IPS-20b (cell line): ENCODE data around the gene NCKAP5.
A peak's percentile ranks its signal among the peaks of the same experiment; 100 is the strongest.

ENCODE experiments used
- H3K27ac ChIP-seq: one replicate; pipeline ENCODE4 v1.5.1; 2013; ENCODE audit warnings: low read length
- H3K27me3 ChIP-seq: 2 replicates; pipeline ENCODE4 v1.6.1; 2013; ENCODE audit warnings: mild to moderate bottlenecking, low read length, inconsistent platforms; ENCODE audit not compliant: insufficient read depth
- H3K36me3 ChIP-seq: 2 replicates; pipeline ENCODE4 v1.6.1; 2013; ENCODE audit warnings: low read depth, mild to moderate bottlenecking, inconsistent platforms, low read length, moderate library complexity; ENCODE audit not compliant: insufficient read depth
- H3K4me1 ChIP-seq: 2 replicates; pipeline ENCODE4 v1.6.1; 2013; ENCODE audit warnings: mild to moderate bottlenecking, control low read depth, inconsistent platforms, low read length, moderate library complexity; ENCODE audit not compliant: insufficient read depth
- H3K4me3 ChIP-seq: 2 replicates; pipeline ENCODE4 v1.5.1; 2013; ENCODE audit warnings: mild to moderate bottlenecking, low read length, inconsistent platforms
- H3K9ac ChIP-seq: 2 replicates; pipeline ENCODE4 v1.6.1; 2013; ENCODE audit warnings: low read depth, mild to moderate bottlenecking, inconsistent platforms, low read length, moderate library complexity
- H3K9me3 ChIP-seq: 2 replicates; pipeline ENCODE4 v1.6.1; 2013; ENCODE audit warnings: mild to moderate bottlenecking, low read depth, low read length, inconsistent platforms; ENCODE audit not compliant: insufficient read depth

The NCKAP5 gene

GRCh38 chr2:133374781-133375180, 193.5 kb downstream of the NCKAP5 start:
- Histone ChIP-seq H3K9ac (no peak overlapping the region), H3K36me3 (no peaks in the 10 kb centered on the region), H3K9me3 (no peaks in the 10 kb centered on the region), H3K4me1 (peaks cover 23% of the 10 kb centered on the region; the same call in 1 of the 2 replicates), H3K27me3 (no peaks in the 10 kb centered on the region), H3K27ac (no peak overlapping the region), H3K4me3 (no peak overlapping the region)

DNA sequence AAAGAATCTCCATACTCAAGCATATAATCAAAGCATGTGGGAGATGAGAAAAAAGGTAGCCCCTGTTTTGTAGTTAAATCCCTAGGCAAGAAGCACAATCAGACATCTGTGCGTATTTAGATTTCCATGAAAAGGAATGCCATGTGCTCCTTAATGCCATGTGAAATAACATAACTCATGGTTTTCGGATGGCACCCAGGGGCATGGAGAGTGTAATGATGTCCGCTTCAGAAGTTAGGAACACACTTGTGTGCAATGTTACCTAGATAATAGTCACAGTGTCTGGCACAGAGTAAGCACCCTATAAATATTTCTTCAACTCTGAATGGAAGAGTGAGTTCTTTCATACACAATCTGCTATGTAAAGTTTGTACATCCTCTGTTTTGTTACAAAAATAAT, 197.0 kb downstream of the NCKAP5 start:
- Histone ChIP-seq H3K9ac (no peak overlapping the region), H3K27ac (no peak overlapping the region), H3K9me3 (no peaks in the 10 kb centered on the region), H3K27me3 (no peaks in the 10 kb centered on the region), H3K36me3 (no peaks in the 10 kb centered on the region), H3K4me1 (peaks cover 16% of the 10 kb centered on the region), H3K4me3 (no peak overlapping the region)

DNA sequence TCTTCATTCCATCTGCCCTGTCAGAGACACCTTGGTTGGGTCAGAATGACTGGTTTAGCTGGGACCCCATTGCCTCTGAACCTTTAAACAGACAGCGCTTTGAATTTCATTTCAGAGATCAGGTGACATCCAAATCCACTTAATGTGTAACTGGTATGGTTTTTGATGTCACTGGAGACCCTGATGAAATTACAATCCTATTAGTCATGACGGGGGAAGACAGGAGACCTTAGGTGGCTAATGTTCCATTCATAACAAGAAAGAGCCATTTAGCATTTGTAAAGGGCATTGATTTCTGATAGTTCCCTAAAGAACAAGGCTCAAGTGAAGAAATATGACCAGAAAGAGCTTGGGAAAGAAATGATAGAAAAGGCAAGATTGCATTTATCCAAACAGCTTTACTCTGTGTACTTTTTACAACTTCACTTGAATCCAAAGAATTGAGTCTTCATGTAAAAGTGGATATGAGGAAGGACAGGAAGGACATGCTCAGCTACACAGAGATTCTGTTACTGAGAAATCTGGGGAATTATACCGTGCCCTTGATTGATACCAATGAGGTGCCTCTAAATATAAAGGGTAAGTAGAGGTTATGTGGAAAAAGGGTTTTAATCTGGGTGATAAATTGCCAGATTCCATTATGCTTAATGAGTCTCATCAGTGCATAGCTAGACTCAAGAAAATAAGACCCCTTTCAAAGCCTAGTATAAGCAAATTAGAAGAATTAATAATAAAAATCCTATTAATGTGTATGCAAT, 198.2 kb downstream of the NCKAP5 start:
- H3K9ac ChIP-seq = no peak overlapping the region
- peak overlapping the region; percentile 21; the same call in 1 of the 2 replicates for H3K4me3 ChIP-seq
- H3K27me3 ChIP-seq = no peaks in the 10 kb centered on the region
- no peaks in the 10 kb centered on the region for H3K36me3 ChIP-seq
- H3K27ac ChIP-seq = no peak overlapping the region
- H3K9me3 ChIP-seq = no peaks in the 10 kb centered on the region
- H3K4me1 ChIP-seq = peaks cover 16% of the 10 kb centered on the region

GRCh38 chr2:133365117-133365516, 203.1 kb downstream of the NCKAP5 start:
- Histone ChIP-seq H3K4me1 (peaks cover 17% of the 10 kb centered on the region), H3K4me3 (no peak overlapping the region), H3K27me3 (no peaks in the 10 kb centered on the region), H3K9ac (no peak overlapping the region), H3K9me3 (no peaks in the 10 kb centered on the region), H3K27ac (no peak overlapping the region), H3K36me3 (no peaks in the 10 kb centered on the region)

DNA sequence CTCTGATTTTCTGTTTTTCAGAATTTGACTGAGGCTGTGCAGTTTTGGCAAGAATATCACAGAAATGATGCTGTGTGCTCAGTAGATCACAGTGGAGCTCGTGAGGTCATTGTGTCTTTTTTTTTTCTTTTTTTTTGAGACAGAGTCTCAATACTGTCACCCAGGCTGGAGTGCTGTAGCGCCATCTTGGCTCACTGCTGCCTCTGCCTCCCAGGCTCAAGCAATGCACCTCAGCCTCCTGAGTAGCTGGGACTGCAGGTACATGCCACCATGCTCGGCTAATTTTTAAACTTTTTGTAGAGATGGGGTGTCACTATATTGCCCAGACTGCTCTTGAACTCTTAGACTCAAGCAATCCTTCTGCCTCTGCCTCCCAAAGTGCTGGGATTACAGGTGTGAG, 203.6 kb downstream of the NCKAP5 start:
- Histone ChIP-seq H3K27ac (no peak overlapping the region), H3K9ac (no peak overlapping the region), H3K27me3 (no peaks in the 10 kb centered on the region), H3K36me3 (no peaks in the 10 kb centered on the region), H3K4me1 (peaks cover 12% of the 10 kb centered on the region), H3K9me3 (no peaks in the 10 kb centered on the region), H3K4me3 (no peak overlapping the region)

DNA sequence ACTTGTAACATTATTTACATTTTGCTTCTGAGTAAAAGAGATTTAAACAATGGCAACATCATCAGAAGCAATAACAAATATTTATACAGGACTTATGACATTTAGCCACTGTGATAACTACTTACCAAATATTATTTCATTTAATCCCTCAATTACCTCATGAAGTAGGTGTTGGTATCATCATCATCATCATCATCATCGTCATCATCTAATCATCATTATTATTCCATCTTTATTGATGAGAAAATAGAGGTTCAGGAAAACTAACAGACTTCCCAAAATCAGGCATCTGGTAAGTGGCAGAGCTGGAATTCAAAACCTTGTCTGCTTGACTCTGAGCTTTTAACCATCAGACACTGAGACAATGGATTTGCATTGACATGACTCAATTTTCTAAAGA, 204.4 kb downstream of the NCKAP5 start:
- no peaks in the 10 kb centered on the region for H3K27me3 ChIP-seq
- no peaks in the 10 kb centered on the region for H3K36me3 ChIP-seq
- peaks cover 6% of the 10 kb centered on the region for H3K4me1 ChIP-seq
- no peak overlapping the region for H3K9ac ChIP-seq
- H3K27ac ChIP-seq = no peak overlapping the region
- no peaks in the 10 kb centered on the region for H3K9me3 ChIP-seq
- no peak overlapping the region for H3K4me3 ChIP-seq

GRCh38 chr2:133362061-133362476, 206.2 kb downstream of the NCKAP5 start:
- peaks cover 4% of the 10 kb centered on the region; the same call in 1 of the 2 replicates for H3K4me1 ChIP-seq
- no peak overlapping the region for H3K9ac ChIP-seq
- no peaks in the 10 kb centered on the region for H3K36me3 ChIP-seq
- no peaks in the 10 kb centered on the region for H3K9me3 ChIP-seq
- H3K27me3 ChIP-seq = no peaks in the 10 kb centered on the region
- H3K27ac ChIP-seq = no peak overlapping the region
- H3K4me3 ChIP-seq = no peak overlapping the region

DNA sequence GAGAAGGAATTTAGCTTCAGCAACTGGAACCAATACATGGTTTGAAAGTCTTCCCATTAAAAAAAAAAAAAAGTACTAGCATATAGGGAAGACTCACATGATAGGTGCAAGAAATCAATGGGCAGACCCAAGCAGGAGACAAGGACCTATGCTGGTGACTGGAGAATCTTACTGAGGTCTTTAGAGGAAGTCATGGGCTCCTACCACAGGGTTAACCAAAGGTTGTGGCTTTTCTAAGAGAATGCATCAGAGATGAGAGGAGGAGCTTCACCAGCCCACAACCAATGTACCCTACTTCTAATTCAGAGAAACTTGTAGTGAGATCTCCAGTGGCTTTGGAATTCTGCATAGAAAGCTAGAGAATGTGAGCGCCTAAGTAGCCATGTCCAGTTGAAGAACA, 207.4 kb downstream of the NCKAP5 start:
- peaks cover 4% of the 10 kb centered on the region; the same call in 1 of the 2 replicates for H3K4me1 ChIP-seq
- no peaks in the 10 kb centered on the region for H3K9me3 ChIP-seq
- no peaks in the 10 kb centered on the region for H3K27me3 ChIP-seq
- no peak overlapping the region for H3K27ac ChIP-seq
- no peak overlapping the region for H3K4me3 ChIP-seq
- no peak overlapping the region for H3K9ac ChIP-seq
- H3K36me3 ChIP-seq = no peaks in the 10 kb centered on the region

DNA sequence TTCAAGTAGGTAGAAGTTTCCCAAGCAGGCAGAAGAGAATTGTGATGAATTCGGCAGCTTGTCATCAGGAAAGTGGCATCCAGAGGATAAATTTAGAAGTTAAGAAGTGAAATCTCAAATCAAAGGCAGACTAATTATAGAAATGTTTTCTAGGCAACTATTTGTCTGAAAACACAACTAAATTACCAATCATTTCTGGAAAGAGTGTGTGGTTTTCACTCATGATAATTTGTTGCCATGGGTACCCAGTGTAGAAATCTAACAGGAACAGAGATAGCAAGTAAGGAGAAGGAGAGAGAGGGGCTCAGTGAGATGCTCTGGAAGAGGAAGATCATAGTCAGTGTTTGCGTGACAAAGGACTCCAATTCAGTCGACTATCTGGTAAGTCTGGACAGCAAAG, 208.1 kb downstream of the NCKAP5 start:
- no peaks in the 10 kb centered on the region for H3K27me3 ChIP-seq
- no peaks in the 10 kb centered on the region for H3K36me3 ChIP-seq
- H3K4me3 ChIP-seq = no peak overlapping the region
- H3K9ac ChIP-seq = no peak overlapping the region
- peaks cover 4% of the 10 kb centered on the region; the same call in 1 of the 2 replicates for H3K4me1 ChIP-seq
- H3K9me3 ChIP-seq = no peaks in the 10 kb centered on the region
- H3K27ac ChIP-seq = no peak overlapping the region

- no peaks in the 10 kb centered on the region for H3K9me3 ChIP-seq
- H3K27ac ChIP-seq = no peak overlapping the region
- H3K36me3 ChIP-seq = no peaks in the 10 kb centered on the region
- H3K4me3 ChIP-seq = no peak overlapping the region
- no peak overlapping the region for H3K9ac ChIP-seq
- no peaks in the 10 kb centered on the region for H3K27me3 ChIP-seq
- H3K4me1 ChIP-seq = no peaks in the 10 kb centered on the region
Observed at GRCh38 chr2:133352719-133353118, 215.5 kb downstream of the NCKAP5 start.

DNA sequence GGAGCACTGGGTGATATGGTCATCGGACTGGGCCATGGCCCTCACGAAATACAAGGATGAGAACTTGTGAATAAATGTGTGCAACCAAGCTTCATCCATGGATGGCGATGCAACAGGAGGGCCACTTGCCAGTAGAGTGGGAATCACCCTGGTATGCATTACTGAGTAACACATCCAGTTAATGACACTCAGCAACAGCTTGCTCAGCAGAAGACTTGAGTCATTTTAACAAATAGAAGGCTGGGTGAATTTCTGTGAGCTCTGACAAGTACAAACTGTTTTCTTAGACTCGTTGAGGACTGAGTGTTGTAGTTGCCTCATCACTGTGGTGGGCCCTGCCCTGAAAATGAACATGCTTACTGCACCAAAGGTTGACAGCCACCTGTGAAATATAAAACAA, 221.6 kb downstream of the NCKAP5 start:
- peaks cover 9% of the 10 kb centered on the region; the same call in 1 of the 2 replicates for H3K4me1 ChIP-seq
- H3K36me3 ChIP-seq = no peaks in the 10 kb centered on the region
- H3K9ac ChIP-seq = no peak overlapping the region
- no peaks in the 10 kb centered on the region for H3K27me3 ChIP-seq
- H3K9me3 ChIP-seq = no peaks in the 10 kb centered on the region
- no peak overlapping the region for H3K4me3 ChIP-seq
- H3K27ac ChIP-seq = no peak overlapping the region

DNA sequence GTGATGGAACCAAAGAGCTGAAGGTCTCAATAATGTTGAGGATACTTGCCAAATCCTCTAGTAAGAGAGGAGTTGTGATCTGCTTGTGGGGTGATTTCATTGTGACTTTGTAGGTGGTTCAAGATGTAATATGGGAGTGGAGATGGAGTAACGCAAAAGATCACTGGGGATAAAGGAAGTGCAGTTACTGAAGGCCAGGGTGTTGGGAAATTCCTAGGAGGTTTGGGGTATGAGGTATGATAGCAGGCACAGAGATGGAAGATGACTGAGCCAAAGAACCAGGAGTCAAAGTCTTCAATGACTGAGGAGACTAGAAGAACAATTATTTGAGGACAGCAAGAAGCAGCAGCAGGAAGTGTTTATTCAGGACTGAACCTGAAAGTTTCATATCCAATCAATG, 222.6 kb downstream of the NCKAP5 start:
- peaks cover 9% of the 10 kb centered on the region; the same call in 1 of the 2 replicates for H3K4me1 ChIP-seq
- no peaks in the 10 kb centered on the region for H3K27me3 ChIP-seq
- no peak overlapping the region for H3K27ac ChIP-seq
- H3K9ac ChIP-seq = no peak overlapping the region
- H3K36me3 ChIP-seq = no peaks in the 10 kb centered on the region
- H3K4me3 ChIP-seq = no peak overlapping the region
- no peaks in the 10 kb centered on the region for H3K9me3 ChIP-seq
